Testis (tissue), 3 donors: Measurements from ENCODE around the gene SMO. TPM values are rescaled to one million over a fixed set of nuclear protein-coding genes. Genes with fewer than 3 reads are reported as not detected.
"Not testable (repeated sequence)": the region's sequence is repeated elsewhere in the genome, so short reads cannot be mapped to it uniquely, and the experiment has no call there.

ENCODE experiments used
- DNase-seq: peaks from one replicate; pipeline ENCODE4 v3.0.0-alpha.2; 2019
- H3K27ac ChIP-seq, 2 donors: fragments of 200-600 bp; sonication (generic); one replicate each; pipeline ENCODE4 v1.5.1; 2019
- H3K27me3 ChIP-seq: fragments of 200-600 bp; sonication (generic); one replicate; pipeline ENCODE4 v1.5.1; 2019
- H3K36me3 ChIP-seq: fragments of 200-600 bp; sonication (generic); one replicate; pipeline ENCODE4 v1.5.1; 2017; ENCODE audit warnings: low read depth; ENCODE audit errors: missing control alignments
- H3K4me1 ChIP-seq: fragments of 200-600 bp; sonication (generic); one replicate; pipeline ENCODE4 v1.5.1; 2019
- H3K4me3 ChIP-seq, 2 donors: fragments of 200-600 bp; sonication (generic); one replicate each; pipeline ENCODE4 v1.5.1; 2017 to 2019
- H3K9me3 ChIP-seq: fragments of 200-600 bp; sonication (generic); one replicate; pipeline ENCODE4 v1.5.1; 2017
- POLR2A ChIP-seq: fragments of 450-650 bp; IDR thresholded peaks from one replicate; pipeline ENCODE4 v1.6.1; 2017; ENCODE audit warnings: antibody characterized with exemption, mild to moderate bottlenecking, moderate library complexity
- WGBS, 2 donors: methylation state at CpG; one replicate each; pipeline ENCODE4 v1.1.5; 2018; 5-methylcytosine and 5-hydroxymethylcytosine counted together
- intact Hi-C: fragments of 100-400 bp; cut with DNase I; formaldehyde crosslinking; loops from one replicate; pipeline ENCODE4 v1.15.1; 2023; ENCODE audit warnings: low total_unique reads
- polyA plus RNA-seq: library from polyadenylated mRNA; stranded (reverse); fragments of 350-450 nt; fragmentation: Illumina TruSeq; extraction: RNeasy Lipid Tissue Mini Kit (QIAGEN cat#74804); gene quantifications from one replicate; pipeline ENCODE4 v1.2.3, GENCODE V29; 2014; ENCODE audit warnings: low read depth, low replicate concordance; ENCODE audit not compliant: insufficient read depth
- total RNA-seq, 2 donors: library from RNA; depleted of rRNA; stranded (reverse); fragments of >200 nt; gene quantifications; one replicate each; pipeline ENCODE4 v1.2.3, GENCODE V29; 2016
- TF ChIP-seq, protein P1 (sequence below), 3 experiments: fragments of 450-650 bp in 2 of 3; fragments of 200-600 bp in 1 of 3; sonication (generic) in 1 of 3; IDR thresholded peaks; one replicate each; pipeline ENCODE4 v1.5.1; 2016 to 2019; ENCODE audit warnings: antibody characterized with exemption in 3 of 3, mild to moderate bottlenecking in 2 of 3, moderate library complexity in 1 of 3

The SMO gene
- total and polyA plus RNA-seq, 3 donors from 2014 or later: 11.9 to 22.8 (median 17.7) TPM

DNA sequence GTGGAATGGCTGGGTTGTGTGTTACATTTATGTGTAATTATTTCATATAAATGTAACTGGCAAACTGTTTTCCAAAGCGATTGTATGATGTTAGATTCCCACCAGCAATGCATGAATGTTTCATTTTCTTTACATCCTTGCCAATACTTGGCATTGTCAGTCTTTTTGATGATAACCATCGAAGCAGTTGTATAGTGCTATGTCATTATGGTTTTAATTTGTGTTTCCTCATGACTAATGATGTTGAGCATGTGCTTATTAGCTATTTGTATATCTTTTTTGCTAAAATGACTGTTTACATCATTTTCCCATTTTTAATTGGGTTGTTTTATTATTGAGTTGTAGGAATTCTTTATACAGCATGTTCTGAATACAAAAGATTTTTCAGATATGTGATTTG, 58.7 kb downstream of the SMO start:
- TF ChIP-seq, protein P1, sequence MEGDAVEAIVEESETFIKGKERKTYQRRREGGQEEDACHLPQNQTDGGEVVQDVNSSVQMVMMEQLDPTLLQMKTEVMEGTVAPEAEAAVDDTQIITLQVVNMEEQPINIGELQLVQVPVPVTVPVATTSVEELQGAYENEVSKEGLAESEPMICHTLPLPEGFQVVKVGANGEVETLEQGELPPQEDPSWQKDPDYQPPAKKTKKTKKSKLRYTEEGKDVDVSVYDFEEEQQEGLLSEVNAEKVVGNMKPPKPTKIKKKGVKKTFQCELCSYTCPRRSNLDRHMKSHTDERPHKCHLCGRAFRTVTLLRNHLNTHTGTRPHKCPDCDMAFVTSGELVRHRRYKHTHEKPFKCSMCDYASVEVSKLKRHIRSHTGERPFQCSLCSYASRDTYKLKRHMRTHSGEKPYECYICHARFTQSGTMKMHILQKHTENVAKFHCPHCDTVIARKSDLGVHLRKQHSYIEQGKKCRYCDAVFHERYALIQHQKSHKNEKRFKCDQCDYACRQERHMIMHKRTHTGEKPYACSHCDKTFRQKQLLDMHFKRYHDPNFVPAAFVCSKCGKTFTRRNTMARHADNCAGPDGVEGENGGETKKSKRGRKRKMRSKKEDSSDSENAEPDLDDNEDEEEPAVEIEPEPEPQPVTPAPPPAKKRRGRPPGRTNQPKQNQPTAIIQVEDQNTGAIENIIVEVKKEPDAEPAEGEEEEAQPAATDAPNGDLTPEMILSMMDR (IDR thresholded peaks at IDR 0.05): no peak
- no peak for TF ChIP-seq POLR2A
- Histone ChIP-seq H3K9me3 (no peaks in the 10 kb centered on the region), H3K36me3 (no peaks in the 10 kb centered on the region), H3K27me3 (no peaks in the 10 kb centered on the region), H3K27ac (no peak overlapping the region), H3K4me3 (no peak overlapping the region), H3K4me1 (no peaks in the 10 kb centered on the region)
- WGBS, 2 donors: 62 to 70% methylated on average over 2 of the region's 2 CpGs
- intact Hi-C loops: no loop called here
- no peak for DNase-seq

GRCh38 chr7:129252128-129252527, 63.7 kb downstream of the SMO start:
- TF ChIP-seq, protein P1 (IDR thresholded peaks at IDR 0.05): no peak
- no peak for TF ChIP-seq POLR2A
- H3K36me3 ChIP-seq: no peaks in the 10 kb centered on the region
- no peaks in the 10 kb centered on the region for H3K4me1 ChIP-seq
- no peak overlapping the region for H3K27ac ChIP-seq
- no peak overlapping the region for H3K4me3 ChIP-seq
- 80% methylated on average over 2 of the region's 2 CpGs for WGBS, 2 donors
- intact Hi-C loops: no loop called here
- no peaks in the 10 kb centered on the region for H3K27me3 ChIP-seq
- no peaks in the 10 kb centered on the region for H3K9me3 ChIP-seq
- no peak for DNase-seq

- DNase-seq, H3K36me3 ChIP-seq, H3K4me1 ChIP-seq, H3K27ac ChIP-seq, H3K9me3 ChIP-seq, H3K4me3 ChIP-seq, H3K27me3 ChIP-seq, intact Hi-C loops: not testable (repeated sequence)
- WGBS, 2 donors: 90 to 94% methylated on average over 5 of the region's 5 CpGs
Measured at GRCh38 chr7:129252603-129253002, 64.2 kb downstream of the SMO start.

DNA sequence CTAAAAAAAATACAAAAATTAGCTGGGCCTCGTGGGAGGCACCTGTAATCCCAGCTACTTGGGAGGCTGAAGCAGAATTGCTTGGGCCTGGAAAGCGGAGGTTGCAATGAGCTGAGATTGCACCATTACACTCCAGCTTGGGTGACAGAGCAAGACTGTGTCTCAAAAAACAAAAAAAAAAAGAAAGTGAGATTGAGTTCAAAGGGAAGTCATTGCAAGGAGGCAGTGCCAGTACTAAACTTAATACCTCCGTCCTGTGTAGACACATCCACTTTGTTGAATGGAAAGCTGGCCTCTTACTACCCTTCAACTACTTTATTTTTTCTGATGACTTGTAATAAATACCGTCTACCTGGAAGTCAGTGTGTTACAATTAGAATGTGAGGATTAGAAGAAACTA, 67.4 kb downstream of the SMO start:
- Histone ChIP-seq H3K4me1 (no peaks in the 10 kb centered on the region), H3K27me3 (no peaks in the 10 kb centered on the region), H3K9me3 (no peaks in the 10 kb centered on the region), H3K36me3 (no peaks in the 10 kb centered on the region), H3K4me3 (no peak overlapping the region), H3K27ac (no peak overlapping the region)
- WGBS, 2 donors: 94 to 97% methylated on average over 4 of the region's 4 CpGs
- no peak for DNase-seq
- TF ChIP-seq, protein P1 (IDR thresholded peaks at IDR 0.05): no peak
- TF ChIP-seq POLR2A: no peak
- intact Hi-C loops: no loop called here

- no peaks in the 10 kb centered on the region for H3K27me3 ChIP-seq
- intact Hi-C loops: no loop called here
- H3K4me1 ChIP-seq: no peaks in the 10 kb centered on the region
- H3K9me3 ChIP-seq: no peaks in the 10 kb centered on the region
- DNase-seq: no peak
- TF ChIP-seq, protein P1 (IDR thresholded peaks at IDR 0.05): no peak
- TF ChIP-seq POLR2A: no peak
- no peak overlapping the region for H3K27ac ChIP-seq
- no peaks in the 10 kb centered on the region for H3K36me3 ChIP-seq
- 83 to 95% methylated on average over 2 of the region's 2 CpGs for WGBS, 2 donors
- H3K4me3 ChIP-seq: no peak overlapping the region
Measured at GRCh38 chr7:129256221-129256620, 67.8 kb downstream of the SMO start.
